HFFc6 (cell line): ENCODE data around the gene PPDPF. TPM values are rescaled to one million over a fixed set of nuclear protein-coding genes. Genes with fewer than 3 reads are reported as not detected.
A peak's percentile ranks its signal among the peaks of the same experiment; 100 is the strongest.

Experiments
- DNase-seq: peaks from one replicate; pipeline ENCODE4 v3.0.0-alpha.2; 2018
- H3K27ac Mint-ChIP-seq: 2 replicates; pipeline ENCODE4 v1.8.0; 2020; ENCODE audit warnings: mild to moderate bottlenecking, mixed read lengths
- H3K27me3 Mint-ChIP-seq: 2 replicates; pipeline ENCODE4 v1.8.0; 2021; ENCODE audit warnings: mild to moderate bottlenecking, moderate library complexity, mixed read lengths; ENCODE audit not compliant: insufficient read depth
- H3K36me3 Mint-ChIP-seq: 2 replicates; pipeline ENCODE4 v1.8.0; 2021; ENCODE audit warnings: low read depth, mixed read lengths
- H3K4me1 Mint-ChIP-seq: 2 replicates; pipeline ENCODE4 v1.8.0; 2020; ENCODE audit warnings: low read depth, mixed read lengths
- H3K4me3 Mint-ChIP-seq: 2 replicates; pipeline ENCODE4 v1.8.0; 2020; ENCODE audit warnings: mild to moderate bottlenecking, moderate library complexity, mixed read lengths
- H3K9me3 Mint-ChIP-seq: 2 replicates; pipeline ENCODE4 v1.8.0; 2020; ENCODE audit warnings: mild to moderate bottlenecking, mixed read lengths
- CTCF ChIP-seq: fragments of 200-600 bp; sonication (generic); IDR thresholded peaks from 2 replicates; pipeline ENCODE4 v1.5.0; 2021; ENCODE audit warnings: antibody characterized with exemption, mild to moderate bottlenecking
- total RNA-seq, 6 experiments: library from RNA; stranded (reverse); fragmentation: NEBNext Ultra II Directional; extraction: Animal tissue kit (Norgen Biotek cat#: 25700); gene quantifications; 2 replicates in 1 of 6; 3 replicates in 5 of 6; pipeline ENCODE4 v1.2.3, GENCODE V29; 2021

Gene PPDPF
- total RNA-seq, 6 experiments from 2014 or later: 388 to 518 (median 443) TPM

GRCh38 chr20:63494084-63494419 is 26.5 kb upstream of the PPDPF start:
- H3K4me3 Mint-ChIP-seq: no peak overlapping the region
- peaks cover 5% of the 10 kb centered on the region; the same call in 1 of the 2 replicates for H3K9me3 Mint-ChIP-seq
- H3K27ac Mint-ChIP-seq: no peak overlapping the region
- peaks cover 3% of the 10 kb centered on the region for H3K27me3 Mint-ChIP-seq
- no peak for DNase-seq
- H3K4me1 Mint-ChIP-seq: no peaks in the 10 kb centered on the region
- H3K36me3 Mint-ChIP-seq: no peaks in the 10 kb centered on the region
- no peak for TF ChIP-seq CTCF

- Mint-ChIP-seq H3K27me3 (peaks cover 2% of the 10 kb centered on the region), H3K4me3 (no peak overlapping the region), H3K27ac (no peak overlapping the region), H3K36me3 (no peaks in the 10 kb centered on the region), H3K4me1 (no peaks in the 10 kb centered on the region), H3K9me3 (peaks cover 5% of the 10 kb centered on the region; the same call in 1 of the 2 replicates)
- no peak for TF ChIP-seq CTCF
- no peak for DNase-seq
Observed at GRCh38 chr20:63494420-63495166, 26.0 kb upstream of the PPDPF start.

- Mint-ChIP-seq H3K4me1 (no peaks in the 10 kb centered on the region), H3K4me3 (no peak overlapping the region), H3K27ac (no peak overlapping the region), H3K9me3 (peaks cover 5% of the 10 kb centered on the region; the same call in 1 of the 2 replicates), H3K36me3 (no peaks in the 10 kb centered on the region), H3K27me3 (no peaks in the 10 kb centered on the region; the same call in 1 of the 2 replicates)
- DNase-seq: no peak
- no peak for TF ChIP-seq CTCF
Observed at GRCh38 chr20:63495167-63495720, 25.3 kb upstream of the PPDPF start.

GRCh38 chr20:63495741-63496595 is 24.6 kb upstream of the PPDPF start:
- peak; percentile 17 for DNase-seq
- no peaks in the 10 kb centered on the region for H3K36me3 Mint-ChIP-seq
- peak; percentile 99 for TF ChIP-seq CTCF
- H3K9me3 Mint-ChIP-seq: peaks cover 5% of the 10 kb centered on the region; the same call in 1 of the 2 replicates
- H3K4me3 Mint-ChIP-seq: peak overlapping the region; percentile 71
- no peak overlapping the region for H3K27ac Mint-ChIP-seq
- no peaks in the 10 kb centered on the region; the same call in 1 of the 2 replicates for H3K27me3 Mint-ChIP-seq
- H3K4me1 Mint-ChIP-seq: no peaks in the 10 kb centered on the region

GRCh38 chr20:63496596-63497120 is 23.9 kb upstream of the PPDPF start:
- Mint-ChIP-seq H3K4me1 (no peaks in the 10 kb centered on the region), H3K27me3 (no peaks in the 10 kb centered on the region; the same call in 1 of the 2 replicates), H3K9me3 (peaks cover 5% of the 10 kb centered on the region; the same call in 1 of the 2 replicates), H3K4me3 (peak overlapping the region; percentile 71), H3K36me3 (no peaks in the 10 kb centered on the region), H3K27ac (no peak overlapping the region)
- no peak for TF ChIP-seq CTCF
- no peak for DNase-seq
